ENCODE measurements around the gene EBF3. TPM values are rescaled to one million over a fixed set of nuclear protein-coding genes. Genes with fewer than 3 reads are reported as not detected.

The EBF3 gene
- total and polyA plus RNA-seq, 2 donors (not counting 3 experiments of a cell fraction or from before 2014, with no cell fraction given): 0.92 to 2.7 TPM

DNA sequence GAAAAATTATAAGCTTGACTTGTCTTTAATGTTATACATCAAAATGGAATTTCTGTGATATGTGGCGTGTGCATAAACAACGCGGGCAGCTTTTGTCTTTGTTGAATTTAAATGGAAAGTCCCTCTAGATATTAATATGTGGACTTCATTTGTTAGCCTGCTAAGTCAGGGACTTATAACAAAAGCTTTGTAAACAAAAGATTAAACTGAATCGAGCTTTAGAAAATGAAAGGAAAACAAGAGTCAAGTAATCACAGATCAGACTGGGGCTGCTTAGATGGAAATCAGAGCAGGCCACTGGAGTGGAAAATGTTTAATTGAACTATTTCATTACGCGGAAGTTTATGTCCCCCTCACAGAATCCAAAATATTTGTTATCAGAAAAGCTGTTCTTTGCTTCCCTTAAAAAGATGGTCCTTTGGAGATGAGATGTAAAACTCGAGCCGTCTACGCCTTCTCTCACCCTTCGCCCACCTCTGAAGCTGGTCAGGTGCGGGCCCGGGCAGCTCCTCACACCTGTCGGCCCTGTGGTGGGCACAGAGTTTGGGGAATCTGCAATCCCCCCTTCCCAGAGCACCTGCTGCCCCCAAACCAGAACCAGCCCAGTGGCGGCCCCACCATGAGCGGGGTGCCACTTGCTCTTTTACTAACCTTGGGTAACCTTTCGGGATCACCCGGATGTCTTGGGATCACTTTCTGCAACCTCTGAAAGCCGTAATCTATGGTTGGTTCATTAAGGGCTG lies 116.2 kb downstream of the EBF3 start:
- dilution Hi-C loops (cut with MboI; ENCODE audit: extremely low pct_ligation_motif_present, low sequenced_read_pairs): no loop called here
- CTCF ChIA-PET: no interaction called here
- intact Hi-C loops (cut with micrococcal nuclease): no loop called here

More for the DNA sequence above, 116.2 kb downstream of the EBF3 start:
- peaks cover 2% of the 10 kb centered on the region for H3K9me3 ChIP-seq (replicated peaks; ENCODE audit: control insufficient read depth, insufficient read depth, low read length)
- TF ChIP-seq MYC (IDR thresholded peaks at IDR 0.05; ENCODE audit: low read depth, low read length): no peak
- TF ChIP-seq, protein P1, sequence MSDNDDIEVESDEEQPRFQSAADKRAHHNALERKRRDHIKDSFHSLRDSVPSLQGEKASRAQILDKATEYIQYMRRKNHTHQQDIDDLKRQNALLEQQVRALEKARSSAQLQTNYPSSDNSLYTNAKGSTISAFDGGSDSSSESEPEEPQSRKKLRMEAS (IDR thresholded peaks at IDR 0.05; ENCODE audit: insufficient read depth, insufficient read length): no peak
- no peak for TF ChIP-seq POLR2A (IDR thresholded peaks at IDR 0.05; ENCODE audit: low read depth, low read length)
- no peak for TF ChIP-seq GATA2 (IDR thresholded peaks at IDR 0.05; ENCODE audit: insufficient read depth, insufficient read length, low read depth, low read length)
- TF ChIP-seq JUN (IDR thresholded peaks at IDR 0.05; ENCODE audit: borderline replicate concordance, insufficient read depth, insufficient read length, low read depth): no peak
- TF ChIP-seq, protein P2, sequence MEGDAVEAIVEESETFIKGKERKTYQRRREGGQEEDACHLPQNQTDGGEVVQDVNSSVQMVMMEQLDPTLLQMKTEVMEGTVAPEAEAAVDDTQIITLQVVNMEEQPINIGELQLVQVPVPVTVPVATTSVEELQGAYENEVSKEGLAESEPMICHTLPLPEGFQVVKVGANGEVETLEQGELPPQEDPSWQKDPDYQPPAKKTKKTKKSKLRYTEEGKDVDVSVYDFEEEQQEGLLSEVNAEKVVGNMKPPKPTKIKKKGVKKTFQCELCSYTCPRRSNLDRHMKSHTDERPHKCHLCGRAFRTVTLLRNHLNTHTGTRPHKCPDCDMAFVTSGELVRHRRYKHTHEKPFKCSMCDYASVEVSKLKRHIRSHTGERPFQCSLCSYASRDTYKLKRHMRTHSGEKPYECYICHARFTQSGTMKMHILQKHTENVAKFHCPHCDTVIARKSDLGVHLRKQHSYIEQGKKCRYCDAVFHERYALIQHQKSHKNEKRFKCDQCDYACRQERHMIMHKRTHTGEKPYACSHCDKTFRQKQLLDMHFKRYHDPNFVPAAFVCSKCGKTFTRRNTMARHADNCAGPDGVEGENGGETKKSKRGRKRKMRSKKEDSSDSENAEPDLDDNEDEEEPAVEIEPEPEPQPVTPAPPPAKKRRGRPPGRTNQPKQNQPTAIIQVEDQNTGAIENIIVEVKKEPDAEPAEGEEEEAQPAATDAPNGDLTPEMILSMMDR (IDR thresholded peaks at IDR 0.05; ENCODE audit: extremely low read depth in 1 of 2, insufficient read depth in 1 of 2, low read depth in 1 of 2, low read length in 2 of 2): no peak
- TF ChIP-seq FOS (IDR thresholded peaks at IDR 0.05; ENCODE audit: borderline replicate concordance, insufficient read depth, low read length): no peak
- no peak for TF ChIP-seq POLR2AphosphoS5 (IDR thresholded peaks at IDR 0.05; ENCODE audit: insufficient read depth, low read depth, low read length)
- no peak for TF ChIP-seq EZH2 (IDR thresholded peaks at IDR 0.05; ENCODE audit: borderline replicate concordance, low read depth, low read length, severe bottlenecking)
- DNase-seq (ENCODE audit: low read depth, low spot score) (no peak), FAIRE-seq (no peak)
- H3K4me1 ChIP-seq (ENCODE audit: control insufficient read depth, extremely low read depth, insufficient read depth, low read length): no peaks in the 10 kb centered on the region
- H3K4me3 ChIP-seq (replicated peaks in 1 of 3; ENCODE audit: insufficient read depth in 1 of 3, low read depth in 1 of 3, low read length in 3 of 3): no peak overlapping the region
- no peak overlapping the region for H3K9ac ChIP-seq (replicated peaks; ENCODE audit: extremely low read depth, insufficient read depth, low read length)
- H4K20me1 ChIP-seq (replicated peaks; ENCODE audit: control insufficient read depth, extremely low read depth, insufficient read depth, low read length): no peaks in the 10 kb centered on the region
- H2AFZ ChIP-seq (ENCODE audit: low read depth, low read length): no peak overlapping the region
- H3K79me2 ChIP-seq (ENCODE audit: control insufficient read depth, insufficient read depth, low read length): no peaks in the 10 kb centered on the region
- POLR2A ChIA-PET: no interaction called here
- H3K27me3 ChIP-seq (ENCODE audit: control insufficient read depth in 2 of 2, insufficient read depth in 2 of 2, low read length in 2 of 2): no peaks in the 10 kb centered on the region
- no peaks in the 10 kb centered on the region for H3K36me3 ChIP-seq (ENCODE audit: control insufficient read depth in 2 of 2, extremely low read depth in 1 of 2, insufficient read depth in 2 of 2, low read length in 2 of 2)
- H3K4me2 ChIP-seq (ENCODE audit: insufficient read depth, low read length): no peak overlapping the region
- H3K27ac ChIP-seq (ENCODE audit: insufficient read depth, low read depth, low read length): no peak overlapping the region
- no peaks in the 10 kb centered on the region for H3K9me1 ChIP-seq (replicated peaks; ENCODE audit: control insufficient read depth, extremely low read depth, insufficient read depth, low read length)
- no TSS peak for BruUV-seq (replicated peaks)
